ENCODE results near the gene SLC6A8.

SLC6A8 gene

GRCh38 chrX:153709726-153710674 lies 22.3 kb downstream of the SLC6A8 start:
- Histone ChIP-seq H3K4me1 (ENCODE audit: insufficient read depth, low read length) (peaks cover 9% of the 10 kb centered on the region; the same call in 1 of the 2 replicates), H3K9ac (ENCODE audit: low read depth, low read length) (no peak overlapping the region), H3K36me3 (ENCODE audit: insufficient read depth, low read length) (no peaks in the 10 kb centered on the region; the same call in none of the 2 replicates), H3K9me3 (ENCODE audit: control insufficient read depth, insufficient read depth, low read length) (no peaks in the 10 kb centered on the region)

GRCh38 chrX:153714256-153714655 lies 26.5 kb downstream of the SLC6A8 start:
- Histone ChIP-seq H3K9ac (ENCODE audit: low read depth, low read length) (no peak overlapping the region), H3K36me3 (ENCODE audit: insufficient read depth, low read length) (peaks cover 8% of the 10 kb centered on the region)

GRCh38 chrX:153717445-153717844 lies 29.7 kb downstream of the SLC6A8 start:
- H3K36me3 ChIP-seq (ENCODE audit: insufficient read depth, low read length), result peaks cover 28% of the 10 kb centered on the region
- H3K9ac ChIP-seq (ENCODE audit: low read depth, low read length), result no peak overlapping the region
- no peaks in the 10 kb centered on the region for H3K4me1 ChIP-seq (ENCODE audit: insufficient read depth, low read length)
- no peaks in the 10 kb centered on the region for H3K9me3 ChIP-seq (ENCODE audit: control insufficient read depth, insufficient read depth, low read length)

More at GRCh38 chrX:153714256-153714655, 26.5 kb downstream of the SLC6A8 start:
- H3K4me1 ChIP-seq (ENCODE audit: insufficient read depth, low read length), result no peaks in the 10 kb centered on the region
- H3K9me3 ChIP-seq (ENCODE audit: control insufficient read depth, insufficient read depth, low read length), result no peaks in the 10 kb centered on the region

- Histone ChIP-seq H3K36me3 (ENCODE audit: insufficient read depth, low read length) (peaks cover 28% of the 10 kb centered on the region), H3K9ac (ENCODE audit: low read depth, low read length) (no peak overlapping the region), H3K4me1 (ENCODE audit: insufficient read depth, low read length) (no peaks in the 10 kb centered on the region), H3K9me3 (ENCODE audit: control insufficient read depth, insufficient read depth, low read length) (no peaks in the 10 kb centered on the region)
Measured at GRCh38 chrX:153719238-153719637, 31.5 kb downstream of the SLC6A8 start.

- Histone ChIP-seq H3K9me3 (ENCODE audit: control insufficient read depth, insufficient read depth, low read length) (no peaks in the 10 kb centered on the region), H3K36me3 (ENCODE audit: insufficient read depth, low read length) (peaks cover 28% of the 10 kb centered on the region), H3K4me1 (ENCODE audit: insufficient read depth, low read length) (no peaks in the 10 kb centered on the region), H3K9ac (ENCODE audit: low read depth, low read length) (no peak overlapping the region)
Measured at GRCh38 chrX:153719701-153720100, 32.0 kb downstream of the SLC6A8 start.

- peaks cover 19% of the 10 kb centered on the region; the same call in 1 of the 2 replicates for H3K4me1 ChIP-seq (ENCODE audit: insufficient read depth, low read length)
- peak overlapping the region; percentile 76 for H3K9ac ChIP-seq (ENCODE audit: low read depth, low read length)
- H3K9me3 ChIP-seq (ENCODE audit: control insufficient read depth, insufficient read depth, low read length), result no peaks in the 10 kb centered on the region
- H3K36me3 ChIP-seq (ENCODE audit: insufficient read depth, low read length), result peaks cover 22% of the 10 kb centered on the region
Measured at GRCh38 chrX:153722704-153723350, 35.1 kb downstream of the SLC6A8 start.

- Histone ChIP-seq H3K36me3 (ENCODE audit: insufficient read depth, low read length) (peaks cover 22% of the 10 kb centered on the region), H3K9ac (ENCODE audit: low read depth, low read length) (peak overlapping the region; percentile 76), H3K4me1 (ENCODE audit: insufficient read depth, low read length) (peaks cover 21% of the 10 kb centered on the region; the same call in 1 of the 2 replicates), H3K9me3 (ENCODE audit: control insufficient read depth, insufficient read depth, low read length) (no peaks in the 10 kb centered on the region)
Measured at GRCh38 chrX:153723351-153724251, 35.9 kb downstream of the SLC6A8 start.

GRCh38 chrX:153724252-153725038 lies 36.7 kb downstream of the SLC6A8 start, which contains the start of the genes ABCD1 and BCAP31:
Gene ABCD1 (plus strand): TSS chrX:153724856. CDS start chrX:153725267, 411 bp downstream.
Gene BCAP31 (minus strand): TSS chrX:153724387. CDS start chrX:153723244, 1,143 bp downstream.
- H3K4me1 ChIP-seq (ENCODE audit: insufficient read depth, low read length), result peaks cover 21% of the 10 kb centered on the region; the same call in 1 of the 2 replicates
- H3K9me3 ChIP-seq (ENCODE audit: control insufficient read depth, insufficient read depth, low read length), result no peaks in the 10 kb centered on the region
- H3K36me3 ChIP-seq (ENCODE audit: insufficient read depth, low read length), result peaks cover 18% of the 10 kb centered on the region
- H3K9ac ChIP-seq (ENCODE audit: low read depth, low read length), result peak within 1 kb of the TSS; percentile 76

GRCh38 chrX:153725039-153725831 lies 37.5 kb downstream of the SLC6A8 start:
- Histone ChIP-seq H3K4me1 (ENCODE audit: insufficient read depth, low read length) (peaks cover 21% of the 10 kb centered on the region; the same call in 1 of the 2 replicates), H3K9me3 (ENCODE audit: control insufficient read depth, insufficient read depth, low read length) (no peaks in the 10 kb centered on the region), H3K36me3 (ENCODE audit: insufficient read depth, low read length) (peaks cover 13% of the 10 kb centered on the region), H3K9ac (ENCODE audit: low read depth, low read length) (peak overlapping the region; percentile 51)

GRCh38 chrX:153725832-153726285 lies 38.1 kb downstream of the SLC6A8 start:
- peaks cover 21% of the 10 kb centered on the region; the same call in 1 of the 2 replicates for H3K4me1 ChIP-seq (ENCODE audit: insufficient read depth, low read length)
- peaks cover 7% of the 10 kb centered on the region for H3K36me3 ChIP-seq (ENCODE audit: insufficient read depth, low read length)
- H3K9ac ChIP-seq (ENCODE audit: low read depth, low read length), result peak overlapping the region; percentile 8; the same call in 1 of the 2 replicates
- no peaks in the 10 kb centered on the region for H3K9me3 ChIP-seq (ENCODE audit: control insufficient read depth, insufficient read depth, low read length)

- Histone ChIP-seq H3K4me1 (ENCODE audit: insufficient read depth, low read length) (peaks cover 21% of the 10 kb centered on the region; the same call in 1 of the 2 replicates), H3K9ac (ENCODE audit: low read depth, low read length) (no peak overlapping the region), H3K36me3 (ENCODE audit: insufficient read depth, low read length) (peaks cover 5% of the 10 kb centered on the region; the same call in 1 of the 2 replicates), H3K9me3 (ENCODE audit: control insufficient read depth, insufficient read depth, low read length) (no peaks in the 10 kb centered on the region)
Measured at GRCh38 chrX:153726286-153727122, 38.8 kb downstream of the SLC6A8 start.

Measured in ES-I3 (cell line).